GM19397 (cell line): ENCODE measurements around the gene PIN1.

Source experiments
- ATAC-seq: cut with Tn5 transposase; IDR thresholded peaks from one replicate; pipeline ENCODE4 v1.9.1; 2021; ENCODE audit warnings: mild to moderate bottlenecking, moderate library complexity; ENCODE audit not compliant: unreplicated experiment

Gene PIN1

GRCh38 chr19:9854282-9854846, 19.2 kb downstream of the PIN1 start:
- ATAC-seq, result no peak

- no peak for ATAC-seq
These were observed 21.5 kb downstream of the PIN1 start for GRCh38 chr19:9856609-9857008.

- ATAC-seq, result no peak
These were observed 22.1 kb downstream of the PIN1 start for GRCh38 chr19:9857076-9857721.

- ATAC-seq, result no peak
These were observed 23.0 kb downstream of the PIN1 start for GRCh38 chr19:9857920-9858746.

- no peak for ATAC-seq
These were observed 23.6 kb downstream of the PIN1 start for GRCh38 chr19:9858766-9859165.

GRCh38 chr19:9860407-9860806, 25.3 kb downstream of the PIN1 start:
- ATAC-seq, result no peak

- ATAC-seq, result no peak
These were observed 26.4 kb downstream of the PIN1 start for GRCh38 chr19:9861503-9861902.

- no peak for ATAC-seq
These were observed 27.8 kb downstream of the PIN1 start for GRCh38 chr19:9862938-9863337.

GRCh38 chr19:9863759-9864158, 28.6 kb downstream of the PIN1 start:
- ATAC-seq, result no peak

GRCh38 chr19:9865732-9866501, 30.8 kb downstream of the PIN1 start:
- ATAC-seq, result no peak

GRCh38 chr19:9868983-9869617, 34.0 kb downstream of the PIN1 start:
- no peak for ATAC-seq

GRCh38 chr19:9871626-9872338, 36.7 kb downstream of the PIN1 start:
- ATAC-seq, result no peak

GRCh38 chr19:9872618-9873242, 37.6 kb downstream of the PIN1 start:
- ATAC-seq, result no peak

GRCh38 chr19:9875031-9875627, 40.0 kb downstream of the PIN1 start:
- no peak for ATAC-seq

GRCh38 chr19:9875796-9876195, 40.7 kb downstream of the PIN1 start:
- no peak for ATAC-seq

GRCh38 chr19:9877780-9878510, 42.8 kb downstream of the PIN1 start:
- ATAC-seq, result no peak

GRCh38 chr19:9878511-9879196, 43.5 kb downstream of the PIN1 start:
- ATAC-seq, result no peak

- ATAC-seq, result no peak
These were observed 46.6 kb downstream of the PIN1 start for GRCh38 chr19:9881720-9882119.
